Osteocyte (in vitro differentiated cells): ENCODE data around the gene RGR. TPM values are rescaled to one million over a fixed set of nuclear protein-coding genes. Genes with fewer than 3 reads are reported as not detected.
A peak's percentile ranks its signal among the peaks of the same experiment; 100 is the strongest.

ENCODE experiments used
- DNase-seq: peaks from one replicate; pipeline ENCODE4 v3.0.0; 2021; ENCODE audit warnings: mixed read lengths; ENCODE audit not compliant: unreplicated experiment; ENCODE audit errors: extremely low spot score
- H3K27ac Mint-ChIP-seq: one replicate; pipeline ENCODE4 v1.8.0; 2021; ENCODE audit warnings: mild to moderate bottlenecking, mixed read lengths; ENCODE audit not compliant: unreplicated experiment
- H3K27me3 Mint-ChIP-seq: one replicate; pipeline ENCODE4 v1.8.0; 2021; ENCODE audit warnings: mixed read lengths; ENCODE audit not compliant: unreplicated experiment
- H3K36me3 Mint-ChIP-seq: one replicate; pipeline ENCODE4 v1.8.0; 2021; ENCODE audit warnings: mixed read lengths; ENCODE audit not compliant: unreplicated experiment
- H3K4me1 Mint-ChIP-seq: one replicate; pipeline ENCODE4 v1.8.0; 2021; ENCODE audit warnings: mixed read lengths; ENCODE audit not compliant: unreplicated experiment
- H3K4me3 Mint-ChIP-seq: one replicate; pipeline ENCODE4 v1.8.0; 2021; ENCODE audit warnings: mild to moderate bottlenecking, moderate library complexity, mixed read lengths; ENCODE audit not compliant: unreplicated experiment
- H3K9me3 Mint-ChIP-seq: one replicate; pipeline ENCODE4 v1.8.0; 2021; ENCODE audit warnings: mixed read lengths; ENCODE audit not compliant: unreplicated experiment
- CTCF ChIP-seq: fragments of 200-600 bp; sonication (generic); IDR thresholded peaks from 2 replicates; pipeline ENCODE4 v1.5.0; 2021; ENCODE audit warnings: antibody characterized with exemption, mild to moderate bottlenecking, moderate library complexity
- total RNA-seq: library from RNA; stranded (reverse); gene quantifications from 2 replicates; pipeline ENCODE4 v1.2.1, GENCODE V29; 2021

RGR gene
- total RNA-seq, 1 donor from 2014 or later, result not detected

GRCh38 chr10:84257343-84258020, 12.6 kb downstream of the RGR start:
- Mint-ChIP-seq H3K4me1 (no peaks in the 10 kb centered on the region), H3K4me3 (no peak overlapping the region), H3K27me3 (peaks cover 3% of the 10 kb centered on the region), H3K36me3 (no peaks in the 10 kb centered on the region), H3K27ac (no peak overlapping the region), H3K9me3 (no peaks in the 10 kb centered on the region)
- DNase-seq, result peak; percentile 71
- TF ChIP-seq CTCF, result no peak

- Mint-ChIP-seq H3K36me3 (no peaks in the 10 kb centered on the region), H3K4me1 (no peaks in the 10 kb centered on the region)
Measured at GRCh38 chr10:84258034-84258695, 13.3 kb downstream of the RGR start.

GRCh38 chr10:84261236-84261915, 16.5 kb downstream of the RGR start:
- Mint-ChIP-seq H3K4me3 (no peak overlapping the region), H3K27ac (no peak overlapping the region), H3K36me3 (no peaks in the 10 kb centered on the region), H3K27me3 (peaks cover 2% of the 10 kb centered on the region), H3K9me3 (no peaks in the 10 kb centered on the region), H3K4me1 (no peaks in the 10 kb centered on the region)
- TF ChIP-seq CTCF, result no peak
- DNase-seq, result peak; percentile 78

More at GRCh38 chr10:84258034-84258695, 13.3 kb downstream of the RGR start:
- Mint-ChIP-seq H3K9me3 (no peaks in the 10 kb centered on the region), H3K4me3 (no peak overlapping the region), H3K27ac (no peak overlapping the region), H3K27me3 (peaks cover 3% of the 10 kb centered on the region)
- TF ChIP-seq CTCF, result no peak
- peak; percentile 72 for DNase-seq

- H3K4me1 Mint-ChIP-seq, result no peaks in the 10 kb centered on the region
- H3K27me3 Mint-ChIP-seq, result peaks cover 2% of the 10 kb centered on the region
- H3K27ac Mint-ChIP-seq, result no peak overlapping the region
- H3K9me3 Mint-ChIP-seq, result no peaks in the 10 kb centered on the region
- peak; percentile 65 for DNase-seq
- H3K4me3 Mint-ChIP-seq, result no peak overlapping the region
- no peak for TF ChIP-seq CTCF
- no peaks in the 10 kb centered on the region for H3K36me3 Mint-ChIP-seq
Measured at GRCh38 chr10:84262190-84262956, 17.5 kb downstream of the RGR start.
